NB4 (cell line): Measurements from ENCODE around the gene F2RL1.

Source experiments
- POLR2A ChIP-seq: IDR thresholded peaks from 2 replicates; pipeline ENCODE4 v1.6.1; 2011; ENCODE audit warnings: mild to moderate bottlenecking; ENCODE audit not compliant: insufficient read length; ENCODE audit errors: extremely low read depth
- TF ChIP-seq, protein P1 (sequence below): IDR thresholded peaks from one replicate; pipeline ENCODE4 v1.5.1; 2012; ENCODE audit warnings: low read depth, low read length
- TF ChIP-seq, protein P2 (sequence below): IDR thresholded peaks from 2 replicates; pipeline ENCODE4 v1.6.1; 2011; ENCODE audit warnings: low read depth, low read length

DNA sequence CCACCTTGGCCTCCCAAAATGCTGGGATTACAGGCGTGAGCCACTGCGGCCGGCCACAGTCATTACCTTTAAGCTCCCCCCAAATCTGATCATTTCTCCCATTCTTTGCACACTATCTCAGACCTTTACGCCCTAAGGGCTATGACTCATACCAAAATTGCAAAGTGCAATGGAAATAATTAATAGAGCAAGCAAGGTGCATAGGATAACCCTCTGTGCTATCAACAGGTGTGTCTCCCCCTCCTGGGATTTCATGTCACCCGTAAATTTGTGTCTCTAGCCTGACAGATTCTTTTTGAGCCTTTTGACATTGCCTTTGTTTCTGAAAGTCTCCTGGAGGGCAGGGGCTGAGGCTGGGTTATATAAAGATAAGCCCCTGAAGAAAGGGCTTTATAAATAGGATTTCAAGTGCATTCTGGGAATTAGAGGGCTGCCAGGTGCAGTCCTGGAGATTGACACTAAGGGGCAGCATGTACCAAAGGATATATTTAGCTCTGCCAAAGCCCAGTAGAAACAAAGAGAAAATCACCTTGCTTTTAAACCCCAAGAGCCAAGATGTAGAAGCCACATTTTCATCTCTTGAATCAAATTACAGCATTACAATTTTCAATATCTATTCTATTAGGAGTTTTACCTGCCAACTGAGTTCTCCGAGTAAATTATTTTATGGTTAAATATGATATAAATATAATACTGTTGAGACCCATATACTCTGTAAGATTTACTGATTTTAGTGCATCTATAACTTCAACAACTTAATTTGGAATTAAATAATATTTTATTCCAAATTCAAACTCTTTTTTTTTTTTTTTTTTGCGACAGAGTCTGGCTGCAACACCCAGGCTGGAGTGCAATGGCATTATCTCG is 49.2 kb downstream of the F2RL1 start:
- TF ChIP-seq, protein P1, sequence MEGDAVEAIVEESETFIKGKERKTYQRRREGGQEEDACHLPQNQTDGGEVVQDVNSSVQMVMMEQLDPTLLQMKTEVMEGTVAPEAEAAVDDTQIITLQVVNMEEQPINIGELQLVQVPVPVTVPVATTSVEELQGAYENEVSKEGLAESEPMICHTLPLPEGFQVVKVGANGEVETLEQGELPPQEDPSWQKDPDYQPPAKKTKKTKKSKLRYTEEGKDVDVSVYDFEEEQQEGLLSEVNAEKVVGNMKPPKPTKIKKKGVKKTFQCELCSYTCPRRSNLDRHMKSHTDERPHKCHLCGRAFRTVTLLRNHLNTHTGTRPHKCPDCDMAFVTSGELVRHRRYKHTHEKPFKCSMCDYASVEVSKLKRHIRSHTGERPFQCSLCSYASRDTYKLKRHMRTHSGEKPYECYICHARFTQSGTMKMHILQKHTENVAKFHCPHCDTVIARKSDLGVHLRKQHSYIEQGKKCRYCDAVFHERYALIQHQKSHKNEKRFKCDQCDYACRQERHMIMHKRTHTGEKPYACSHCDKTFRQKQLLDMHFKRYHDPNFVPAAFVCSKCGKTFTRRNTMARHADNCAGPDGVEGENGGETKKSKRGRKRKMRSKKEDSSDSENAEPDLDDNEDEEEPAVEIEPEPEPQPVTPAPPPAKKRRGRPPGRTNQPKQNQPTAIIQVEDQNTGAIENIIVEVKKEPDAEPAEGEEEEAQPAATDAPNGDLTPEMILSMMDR = peak; percentile 58
- no peak for TF ChIP-seq POLR2A
- TF ChIP-seq, protein P2, sequence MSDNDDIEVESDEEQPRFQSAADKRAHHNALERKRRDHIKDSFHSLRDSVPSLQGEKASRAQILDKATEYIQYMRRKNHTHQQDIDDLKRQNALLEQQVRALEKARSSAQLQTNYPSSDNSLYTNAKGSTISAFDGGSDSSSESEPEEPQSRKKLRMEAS = no peak
